OCI-LY1 (cell line): ENCODE results near the gene VPS72.

Experiments
- CTCF ChIP-seq: fragments of 200-600 bp; sonication (generic), shearing (Covaris generic); IDR thresholded peaks from 2 replicates; pipeline ENCODE4 v1.5.1; 2017; ENCODE audit warnings: mild to moderate bottlenecking, antibody characterized with exemption, low read length, moderate library complexity, mixed read lengths
- EZH2 ChIP-seq: fragments of 200-600 bp; sonication (generic), shearing (Covaris generic); IDR thresholded peaks from 2 replicates; pipeline ENCODE4 v1.8.0; 2017; ENCODE audit warnings: borderline replicate concordance, mixed run types, mild to moderate bottlenecking, antibody characterized with exemption, low read length, moderate library complexity, mixed read lengths

- TF ChIP-seq CTCF (no peak), EZH2 (no peak)
These were observed 24.7 kb downstream of the VPS72 start for GRCh38 chr1:151165281-151165737.
